Epithelial cell of esophagus (primary cell): ENCODE data around the gene CYB5RL.

Experiments
- DNase-seq: peaks from one replicate; pipeline ENCODE4 v3.0.0; 2010; ENCODE audit warnings: low read depth
- H3K4me3 ChIP-seq: 2 replicates; pipeline ENCODE4 v1.5.1; 2011; ENCODE audit warnings: mild to moderate bottlenecking, low read length, control low read depth
- TF ChIP-seq, protein P1 (sequence below): IDR thresholded peaks from 2 replicates; pipeline ENCODE4 v1.5.1; 2011; ENCODE audit warnings: low read depth, mild to moderate bottlenecking, low read length, control low read depth, inconsistent platforms; ENCODE audit not compliant: insufficient read depth; ENCODE audit errors: missing control alignments

CYB5RL gene

DNA sequence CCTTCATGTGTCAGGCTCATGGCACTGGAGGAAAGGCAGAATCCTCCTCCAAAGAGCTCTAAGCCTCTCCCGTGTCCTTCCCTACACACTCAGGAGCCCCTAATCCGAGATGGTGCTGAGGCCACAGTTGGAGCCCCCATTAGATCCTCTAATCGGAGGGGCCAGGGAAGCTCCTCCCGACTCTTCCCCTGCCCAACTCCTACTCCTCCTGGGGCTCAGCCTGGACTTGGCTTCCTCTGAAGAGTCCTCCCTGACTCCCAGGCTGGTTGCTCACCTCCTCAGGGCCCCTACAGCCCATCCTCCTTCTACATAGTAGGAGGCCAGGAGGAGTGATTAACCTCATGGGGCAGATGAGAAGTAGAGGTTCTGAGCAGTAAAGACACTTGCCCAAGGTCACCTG lies 25.7 kb downstream of the CYB5RL start:
- no peak overlapping the region for H3K4me3 ChIP-seq
- DNase-seq: no peak
- TF ChIP-seq, protein P1, sequence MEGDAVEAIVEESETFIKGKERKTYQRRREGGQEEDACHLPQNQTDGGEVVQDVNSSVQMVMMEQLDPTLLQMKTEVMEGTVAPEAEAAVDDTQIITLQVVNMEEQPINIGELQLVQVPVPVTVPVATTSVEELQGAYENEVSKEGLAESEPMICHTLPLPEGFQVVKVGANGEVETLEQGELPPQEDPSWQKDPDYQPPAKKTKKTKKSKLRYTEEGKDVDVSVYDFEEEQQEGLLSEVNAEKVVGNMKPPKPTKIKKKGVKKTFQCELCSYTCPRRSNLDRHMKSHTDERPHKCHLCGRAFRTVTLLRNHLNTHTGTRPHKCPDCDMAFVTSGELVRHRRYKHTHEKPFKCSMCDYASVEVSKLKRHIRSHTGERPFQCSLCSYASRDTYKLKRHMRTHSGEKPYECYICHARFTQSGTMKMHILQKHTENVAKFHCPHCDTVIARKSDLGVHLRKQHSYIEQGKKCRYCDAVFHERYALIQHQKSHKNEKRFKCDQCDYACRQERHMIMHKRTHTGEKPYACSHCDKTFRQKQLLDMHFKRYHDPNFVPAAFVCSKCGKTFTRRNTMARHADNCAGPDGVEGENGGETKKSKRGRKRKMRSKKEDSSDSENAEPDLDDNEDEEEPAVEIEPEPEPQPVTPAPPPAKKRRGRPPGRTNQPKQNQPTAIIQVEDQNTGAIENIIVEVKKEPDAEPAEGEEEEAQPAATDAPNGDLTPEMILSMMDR: no peak

DNA sequence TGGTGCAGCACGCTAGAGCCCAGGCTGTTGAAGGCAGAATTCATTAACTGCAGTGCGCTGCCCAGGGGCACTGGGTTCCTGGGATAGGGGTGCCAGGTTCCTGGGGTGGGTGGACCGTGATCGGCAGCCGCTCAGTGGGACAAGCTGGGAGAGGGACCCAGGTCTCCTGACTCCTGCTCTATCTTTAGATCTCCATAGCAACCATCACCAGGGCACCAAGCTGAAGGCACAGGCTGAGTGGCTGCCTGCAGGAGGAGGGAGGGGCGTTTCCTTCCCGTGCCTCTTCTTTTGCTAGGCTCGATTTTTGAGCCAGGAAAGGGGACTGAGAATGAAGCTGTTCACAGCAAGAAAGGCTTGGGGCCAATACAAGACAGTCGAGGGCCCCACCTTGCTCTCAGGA lies 26.1 kb downstream of the CYB5RL start:
- H3K4me3 ChIP-seq: no peak overlapping the region
- no peak for DNase-seq
- TF ChIP-seq, protein P1: no peak

DNA sequence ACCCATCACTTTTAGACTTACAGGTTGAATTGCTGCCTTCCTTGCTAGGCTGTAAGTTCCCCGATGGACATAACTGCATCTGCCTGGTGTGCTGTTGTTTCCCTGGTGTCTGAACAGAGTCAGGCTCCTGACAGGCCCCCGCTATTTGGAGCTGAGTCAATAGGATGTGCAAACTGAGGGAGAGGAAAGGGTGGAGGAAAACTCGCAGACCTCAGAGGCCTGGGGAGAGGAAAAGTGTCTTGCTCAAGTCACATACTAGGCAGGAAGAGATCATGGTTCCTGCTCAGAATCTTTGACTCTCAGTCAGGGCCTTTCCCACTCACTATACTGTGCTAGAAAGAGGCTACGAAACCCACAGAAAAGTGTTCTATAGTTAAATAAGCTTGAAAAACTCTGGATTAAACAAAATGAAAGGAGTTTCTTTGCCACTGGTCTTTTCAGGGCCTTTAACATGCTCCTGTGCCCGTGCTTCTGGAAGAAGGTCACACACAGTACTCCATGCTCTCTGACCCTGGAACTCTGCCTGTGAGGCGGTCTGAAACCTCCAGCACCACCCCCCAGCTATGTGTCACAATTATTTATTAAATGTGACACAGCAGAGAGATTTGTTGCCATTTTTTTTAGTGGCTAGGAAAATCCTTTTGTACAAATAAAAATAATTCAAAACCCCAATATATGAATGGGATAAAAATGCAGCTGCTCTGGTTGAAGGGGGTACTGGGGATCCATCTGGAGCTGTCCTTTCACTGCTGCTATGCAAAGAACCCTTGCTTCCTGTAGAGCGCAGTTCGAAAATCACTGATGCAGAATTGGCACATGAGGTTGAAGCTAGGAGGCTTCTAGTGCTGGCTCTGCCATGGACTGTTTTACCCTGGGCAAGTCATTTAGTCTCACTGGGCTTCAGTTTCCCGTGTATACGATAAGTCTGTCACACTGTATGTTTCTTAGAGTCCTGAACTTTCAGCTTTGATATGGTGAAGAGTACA lies 26.9 kb downstream of the CYB5RL start:
- TF ChIP-seq, protein P1: no peak
- H3K4me3 ChIP-seq: no peak overlapping the region
- peak; percentile 17 for DNase-seq

DNA sequence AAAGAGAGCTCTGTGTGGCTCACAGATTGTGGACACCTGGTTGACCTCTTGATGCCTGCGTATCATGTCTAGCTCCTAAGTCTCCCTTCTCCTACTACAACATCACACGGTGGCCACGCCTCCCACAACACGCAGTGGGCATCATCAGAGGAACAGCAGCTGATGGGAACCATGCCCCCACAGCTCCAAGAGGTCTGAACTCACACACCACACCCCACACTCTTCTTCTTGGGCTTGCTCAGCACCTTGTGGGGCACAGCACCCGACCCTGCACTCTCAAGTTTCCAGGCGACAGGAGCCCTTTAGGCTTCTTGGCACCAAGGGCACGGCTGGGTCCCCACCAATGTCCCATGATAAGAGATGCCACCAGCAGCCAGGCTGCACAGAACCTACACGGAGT lies 28.2 kb downstream of the CYB5RL start:
- TF ChIP-seq, protein P1: no peak
- no peak for DNase-seq
- H3K4me3 ChIP-seq: no peak overlapping the region

DNA sequence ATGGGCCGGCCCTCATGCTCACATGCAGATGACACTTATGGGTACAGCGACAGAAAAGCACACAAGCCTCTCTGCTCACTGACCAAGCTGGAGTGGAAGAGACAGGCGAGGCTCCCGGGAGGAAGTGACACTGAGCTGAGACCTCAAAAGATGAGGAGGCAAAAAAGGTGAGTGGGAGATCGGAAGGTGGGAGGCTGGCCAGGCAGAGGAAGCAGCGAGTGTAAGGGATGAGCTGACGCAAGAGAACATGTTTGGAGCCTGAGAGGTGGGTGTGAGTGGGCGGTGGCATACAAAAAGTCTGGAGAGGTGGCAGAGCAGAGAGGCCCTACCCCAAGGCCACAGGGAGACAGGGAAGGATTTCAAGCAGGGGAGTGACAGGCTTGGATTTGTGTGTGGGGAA lies 28.8 kb downstream of the CYB5RL start:
- TF ChIP-seq, protein P1: no peak
- no peak for DNase-seq
- no peak overlapping the region for H3K4me3 ChIP-seq

DNA sequence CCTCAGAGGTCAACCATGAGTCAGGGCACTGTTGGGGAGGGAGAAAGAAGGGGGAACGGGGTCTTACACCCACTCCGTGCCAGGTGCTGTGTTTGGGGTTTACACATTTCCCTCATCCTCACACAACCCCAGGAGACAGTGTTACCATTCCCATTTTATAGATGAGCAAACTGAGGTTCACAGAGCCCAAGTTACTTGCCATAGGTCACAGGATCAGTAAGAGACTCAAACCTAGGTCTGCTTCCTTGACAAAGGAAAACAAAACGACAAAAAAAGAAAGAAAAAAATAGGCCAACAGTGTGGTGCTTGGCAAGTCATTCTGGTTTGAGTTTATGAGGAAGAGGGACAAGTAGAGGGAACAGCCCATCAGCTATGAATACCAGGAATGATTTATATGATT lies 30.8 kb downstream of the CYB5RL start:
- TF ChIP-seq, protein P1: no peak
- no peak overlapping the region for H3K4me3 ChIP-seq
- DNase-seq: no peak

DNA sequence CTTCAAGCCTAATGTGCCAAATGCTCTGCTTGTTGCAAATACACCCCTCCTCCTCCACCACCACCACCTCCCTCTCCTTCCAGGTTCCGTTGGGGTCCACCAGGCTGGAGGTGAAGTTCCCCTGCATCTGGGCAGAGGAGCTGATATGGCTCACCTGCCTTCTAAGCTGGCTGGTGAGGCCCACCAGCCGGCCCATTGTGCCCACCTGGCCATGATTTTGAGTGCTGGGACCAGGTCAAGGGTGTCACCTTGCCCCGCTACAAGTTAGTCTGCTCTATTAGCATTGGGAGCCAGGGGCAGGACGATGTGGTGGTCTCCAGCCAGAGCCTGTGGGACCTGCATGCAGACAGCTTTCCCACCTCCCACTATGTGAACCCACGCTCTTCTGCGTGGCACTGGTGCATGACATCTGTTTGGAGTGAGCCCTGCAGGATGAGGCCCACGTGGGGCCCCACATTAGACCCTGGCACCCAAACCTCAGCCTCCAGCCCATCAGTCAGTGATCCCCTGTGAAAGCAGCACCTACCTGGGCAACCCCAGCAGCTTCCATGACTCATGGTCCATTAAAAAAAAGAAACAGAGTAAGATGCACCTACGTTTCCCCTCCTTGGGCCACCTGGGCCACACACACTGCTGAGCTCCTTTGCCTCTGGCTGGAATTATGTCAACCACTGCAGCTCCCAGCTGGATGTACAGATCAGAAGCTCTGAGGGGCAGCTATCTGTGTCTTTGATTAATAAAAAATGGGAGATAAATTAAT lies 31.4 kb downstream of the CYB5RL start:
- no peak overlapping the region for H3K4me3 ChIP-seq
- TF ChIP-seq, protein P1: no peak
- peak; percentile 53 for DNase-seq
